Testis (tissue), 3 donors: ENCODE measurements around the gene THSD7A. TPM values are rescaled to one million over a fixed set of nuclear protein-coding genes. Genes with fewer than 3 reads are reported as not detected.

Source experiments
- DNase-seq: peaks from one replicate; pipeline ENCODE4 v3.0.0-alpha.2; 2019
- H3K27ac ChIP-seq, 2 donors: fragments of 200-600 bp; sonication (generic); one replicate each; pipeline ENCODE4 v1.5.1; 2019
- H3K27me3 ChIP-seq: fragments of 200-600 bp; sonication (generic); one replicate; pipeline ENCODE4 v1.5.1; 2019
- H3K36me3 ChIP-seq: fragments of 200-600 bp; sonication (generic); one replicate; pipeline ENCODE4 v1.5.1; 2017; ENCODE audit warnings: low read depth; ENCODE audit errors: missing control alignments
- H3K4me1 ChIP-seq: fragments of 200-600 bp; sonication (generic); one replicate; pipeline ENCODE4 v1.5.1; 2019
- H3K4me3 ChIP-seq, 2 donors: fragments of 200-600 bp; sonication (generic); one replicate each; pipeline ENCODE4 v1.5.1; 2017 to 2019
- H3K9me3 ChIP-seq: fragments of 200-600 bp; sonication (generic); one replicate; pipeline ENCODE4 v1.5.1; 2017
- POLR2A ChIP-seq: fragments of 450-650 bp; IDR thresholded peaks from one replicate; pipeline ENCODE4 v1.6.1; 2017; ENCODE audit warnings: antibody characterized with exemption, mild to moderate bottlenecking, moderate library complexity
- WGBS, 2 donors: methylation state at CpG; one replicate each; pipeline ENCODE4 v1.1.5; 2018; 5-methylcytosine and 5-hydroxymethylcytosine counted together
- intact Hi-C: fragments of 100-400 bp; cut with DNase I; formaldehyde crosslinking; loops from one replicate; pipeline ENCODE4 v1.15.1; 2023; ENCODE audit warnings: low total_unique reads
- polyA plus RNA-seq: library from polyadenylated mRNA; stranded (reverse); fragments of 350-450 nt; fragmentation: Illumina TruSeq; extraction: RNeasy Lipid Tissue Mini Kit (QIAGEN cat#74804); gene quantifications from one replicate; pipeline ENCODE4 v1.2.3, GENCODE V29; 2014; ENCODE audit warnings: low read depth, low replicate concordance; ENCODE audit not compliant: insufficient read depth
- total RNA-seq, 2 donors: library from RNA; depleted of rRNA; stranded (reverse); fragments of >200 nt; gene quantifications; one replicate each; pipeline ENCODE4 v1.2.3, GENCODE V29; 2016
- TF ChIP-seq, protein P1 (sequence below), 3 experiments: fragments of 450-650 bp in 2 of 3; fragments of 200-600 bp in 1 of 3; sonication (generic) in 1 of 3; IDR thresholded peaks; one replicate each; pipeline ENCODE4 v1.5.1; 2016 to 2019; ENCODE audit warnings: antibody characterized with exemption in 3 of 3, mild to moderate bottlenecking in 2 of 3, moderate library complexity in 1 of 3

THSD7A gene
- total and polyA plus RNA-seq, 3 donors from 2014 or later: 1.6 to 7.0 (median 6.8) TPM

DNA sequence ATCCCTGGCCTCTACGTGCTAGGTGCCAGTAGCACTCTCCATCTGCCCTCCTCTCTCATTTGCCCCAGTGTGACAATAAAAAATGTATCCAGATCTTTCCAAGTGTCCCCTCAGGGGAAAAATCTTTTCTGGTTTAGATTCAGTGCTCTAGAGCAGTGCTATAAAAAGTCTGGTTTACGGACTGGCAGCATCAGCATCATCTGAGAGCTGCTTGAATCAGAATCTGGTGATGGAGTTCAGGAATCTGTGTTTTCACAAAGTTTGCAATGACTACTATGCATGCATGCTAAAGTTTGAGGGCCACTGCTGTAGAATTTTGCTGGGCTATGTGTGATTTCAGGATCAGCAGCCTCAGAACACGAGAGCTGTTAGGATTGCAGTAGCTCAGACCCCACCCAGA, 501.8 kb downstream of the THSD7A start:
- Histone ChIP-seq H3K36me3 (no peaks in the 10 kb centered on the region), H3K4me1 (no peaks in the 10 kb centered on the region), H3K27me3 (no peaks in the 10 kb centered on the region), H3K27ac (no peak overlapping the region), H3K4me3 (no peak overlapping the region), H3K9me3 (no peaks in the 10 kb centered on the region)
- 92 to 97% methylated on average over 3 of the region's 3 CpGs for WGBS, 2 donors
- no peak for DNase-seq
- no peak for TF ChIP-seq POLR2A
- TF ChIP-seq, protein P1, sequence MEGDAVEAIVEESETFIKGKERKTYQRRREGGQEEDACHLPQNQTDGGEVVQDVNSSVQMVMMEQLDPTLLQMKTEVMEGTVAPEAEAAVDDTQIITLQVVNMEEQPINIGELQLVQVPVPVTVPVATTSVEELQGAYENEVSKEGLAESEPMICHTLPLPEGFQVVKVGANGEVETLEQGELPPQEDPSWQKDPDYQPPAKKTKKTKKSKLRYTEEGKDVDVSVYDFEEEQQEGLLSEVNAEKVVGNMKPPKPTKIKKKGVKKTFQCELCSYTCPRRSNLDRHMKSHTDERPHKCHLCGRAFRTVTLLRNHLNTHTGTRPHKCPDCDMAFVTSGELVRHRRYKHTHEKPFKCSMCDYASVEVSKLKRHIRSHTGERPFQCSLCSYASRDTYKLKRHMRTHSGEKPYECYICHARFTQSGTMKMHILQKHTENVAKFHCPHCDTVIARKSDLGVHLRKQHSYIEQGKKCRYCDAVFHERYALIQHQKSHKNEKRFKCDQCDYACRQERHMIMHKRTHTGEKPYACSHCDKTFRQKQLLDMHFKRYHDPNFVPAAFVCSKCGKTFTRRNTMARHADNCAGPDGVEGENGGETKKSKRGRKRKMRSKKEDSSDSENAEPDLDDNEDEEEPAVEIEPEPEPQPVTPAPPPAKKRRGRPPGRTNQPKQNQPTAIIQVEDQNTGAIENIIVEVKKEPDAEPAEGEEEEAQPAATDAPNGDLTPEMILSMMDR (IDR thresholded peaks at IDR 0.05): no peak
- intact Hi-C loops: no loop called here

GRCh38 chr7:11329626-11330025, 502.4 kb downstream of the THSD7A start:
- H3K4me3 ChIP-seq: no peak overlapping the region
- no peaks in the 10 kb centered on the region for H3K36me3 ChIP-seq
- H3K27me3 ChIP-seq: no peaks in the 10 kb centered on the region
- H3K4me1 ChIP-seq: no peaks in the 10 kb centered on the region
- WGBS, 2 donors: 81 to 85% methylated on average over 3 of the region's 3 CpGs
- DNase-seq: no peak
- TF ChIP-seq POLR2A: no peak
- TF ChIP-seq, protein P1 (IDR thresholded peaks at IDR 0.05): no peak
- H3K9me3 ChIP-seq: no peaks in the 10 kb centered on the region
- intact Hi-C loops: no loop called here
- no peak overlapping the region for H3K27ac ChIP-seq

DNA sequence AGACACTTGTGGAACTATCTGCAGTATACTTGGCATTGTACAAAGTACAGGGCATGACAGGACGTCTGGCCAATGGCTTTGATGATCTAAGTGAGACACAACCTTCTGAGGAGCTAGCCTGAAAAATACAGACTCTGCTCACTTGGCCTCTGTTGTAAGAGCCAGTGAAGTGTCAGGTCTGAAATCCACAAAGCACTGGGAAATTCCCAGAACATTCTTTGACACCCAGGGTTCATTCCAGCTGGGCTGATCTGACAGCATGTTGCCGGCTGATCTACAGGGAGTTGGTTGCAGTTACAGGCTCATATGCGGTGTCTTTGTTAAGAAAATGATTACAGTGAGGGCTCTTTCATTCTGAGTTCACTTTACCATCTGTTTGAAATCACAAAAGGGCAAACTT, 503.7 kb downstream of the THSD7A start:
- H3K27me3 ChIP-seq: no peaks in the 10 kb centered on the region
- no peaks in the 10 kb centered on the region for H3K4me1 ChIP-seq
- no peaks in the 10 kb centered on the region for H3K9me3 ChIP-seq
- intact Hi-C loops: no loop called here
- no peak overlapping the region for H3K27ac ChIP-seq
- no peak for DNase-seq
- TF ChIP-seq, protein P1 (IDR thresholded peaks at IDR 0.05): no peak
- no peak for TF ChIP-seq POLR2A
- no peak overlapping the region for H3K4me3 ChIP-seq
- H3K36me3 ChIP-seq: no peaks in the 10 kb centered on the region
- 28 to 44% methylated on average over 3 of the region's 3 CpGs for WGBS, 2 donors

GRCh38 chr7:11327633-11328032, 504.4 kb downstream of the THSD7A start:
- TF ChIP-seq, protein P1 (IDR thresholded peaks at IDR 0.05): no peak
- no peak for TF ChIP-seq POLR2A
- intact Hi-C loops: no loop called here
- 82 to 84% methylated on average over 1 of the region's 1 CpG for WGBS, 2 donors
- DNase-seq: no peak
- Histone ChIP-seq H3K27me3 (no peaks in the 10 kb centered on the region), H3K4me3 (no peak overlapping the region), H3K27ac (no peak overlapping the region), H3K4me1 (no peaks in the 10 kb centered on the region), H3K9me3 (no peaks in the 10 kb centered on the region), H3K36me3 (no peaks in the 10 kb centered on the region)
